ENCODE results near the gene C1S.

DNA sequence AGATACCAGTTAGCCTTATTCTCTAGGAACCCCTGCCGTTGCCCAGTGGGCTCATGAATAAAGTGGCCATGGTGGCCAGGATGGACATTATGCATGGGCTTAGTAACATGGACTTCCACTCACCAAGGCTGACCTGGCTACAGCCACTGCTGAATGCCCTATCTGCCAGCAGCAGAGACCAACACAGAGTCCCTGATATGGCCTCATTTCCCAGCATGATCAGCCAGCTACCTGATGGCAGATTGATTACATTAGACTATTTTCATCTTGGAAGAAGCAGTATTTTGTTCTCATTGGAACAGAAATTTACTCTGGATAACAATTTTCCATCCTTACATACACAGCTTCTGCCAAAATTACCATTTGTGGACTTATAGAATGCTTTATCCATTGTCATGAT is 26.1 kb upstream of the C1S start:
- TF ChIP-seq, protein P1, sequence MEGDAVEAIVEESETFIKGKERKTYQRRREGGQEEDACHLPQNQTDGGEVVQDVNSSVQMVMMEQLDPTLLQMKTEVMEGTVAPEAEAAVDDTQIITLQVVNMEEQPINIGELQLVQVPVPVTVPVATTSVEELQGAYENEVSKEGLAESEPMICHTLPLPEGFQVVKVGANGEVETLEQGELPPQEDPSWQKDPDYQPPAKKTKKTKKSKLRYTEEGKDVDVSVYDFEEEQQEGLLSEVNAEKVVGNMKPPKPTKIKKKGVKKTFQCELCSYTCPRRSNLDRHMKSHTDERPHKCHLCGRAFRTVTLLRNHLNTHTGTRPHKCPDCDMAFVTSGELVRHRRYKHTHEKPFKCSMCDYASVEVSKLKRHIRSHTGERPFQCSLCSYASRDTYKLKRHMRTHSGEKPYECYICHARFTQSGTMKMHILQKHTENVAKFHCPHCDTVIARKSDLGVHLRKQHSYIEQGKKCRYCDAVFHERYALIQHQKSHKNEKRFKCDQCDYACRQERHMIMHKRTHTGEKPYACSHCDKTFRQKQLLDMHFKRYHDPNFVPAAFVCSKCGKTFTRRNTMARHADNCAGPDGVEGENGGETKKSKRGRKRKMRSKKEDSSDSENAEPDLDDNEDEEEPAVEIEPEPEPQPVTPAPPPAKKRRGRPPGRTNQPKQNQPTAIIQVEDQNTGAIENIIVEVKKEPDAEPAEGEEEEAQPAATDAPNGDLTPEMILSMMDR (IDR thresholded peaks at IDR 0.05): no peak
- TF ChIP-seq POLR2A (IDR thresholded peaks at IDR 0.05): no peak
